Ovary (tissue), 3 donors: ENCODE data around the gene PRPS1L1.

Experiments used
- EP300 ChIP-seq: sonication (generic); formaldehyde crosslinking; IDR thresholded peaks from one replicate; pipeline ENCODE4 v1.6.1; 2017; ENCODE audit warnings: antibody characterized with exemption
- TF ChIP-seq, protein P1 (sequence below), 3 donors: fragments of 450-650 bp in 2 of 3; fragments of 200-600 bp in 1 of 3; IDR thresholded peaks; one replicate each; pipeline versions ENCODE4 v1.5.1 to v1.8.0; 2016 to 2022; ENCODE audit warnings: antibody characterized with exemption in 3 of 3, mild to moderate bottlenecking in 1 of 3
- donor health status: DM: no; HTN: no; CAD: no.

DNA sequence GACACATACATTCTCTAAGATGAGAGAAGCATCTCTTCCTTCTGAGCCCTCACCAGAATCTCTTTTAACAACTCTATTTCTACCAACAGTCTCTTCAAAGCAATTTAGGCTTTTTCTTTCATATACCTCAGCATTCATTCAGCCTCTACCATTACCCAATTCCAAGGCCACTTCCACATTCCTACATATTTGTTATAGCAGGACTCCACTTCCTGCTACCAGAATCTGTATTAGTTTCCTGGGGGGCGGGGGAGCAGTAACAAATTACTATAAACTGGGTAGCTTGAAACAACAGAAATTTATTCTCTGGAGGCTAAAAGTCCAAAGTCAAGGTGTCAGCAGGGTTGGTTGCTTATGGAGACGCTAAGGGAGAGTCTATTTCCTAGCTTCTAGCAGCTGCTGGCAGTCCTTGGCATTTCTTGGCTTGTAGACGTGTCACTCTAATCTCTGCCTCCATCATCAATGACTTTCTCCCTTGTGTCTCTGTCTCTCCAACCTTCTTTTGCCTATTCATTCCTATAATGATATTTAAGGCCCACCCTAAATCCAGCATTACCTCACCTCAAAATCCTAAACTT lies 7.4 kb downstream of the PRPS1L1 start:
- TF ChIP-seq, protein P1, sequence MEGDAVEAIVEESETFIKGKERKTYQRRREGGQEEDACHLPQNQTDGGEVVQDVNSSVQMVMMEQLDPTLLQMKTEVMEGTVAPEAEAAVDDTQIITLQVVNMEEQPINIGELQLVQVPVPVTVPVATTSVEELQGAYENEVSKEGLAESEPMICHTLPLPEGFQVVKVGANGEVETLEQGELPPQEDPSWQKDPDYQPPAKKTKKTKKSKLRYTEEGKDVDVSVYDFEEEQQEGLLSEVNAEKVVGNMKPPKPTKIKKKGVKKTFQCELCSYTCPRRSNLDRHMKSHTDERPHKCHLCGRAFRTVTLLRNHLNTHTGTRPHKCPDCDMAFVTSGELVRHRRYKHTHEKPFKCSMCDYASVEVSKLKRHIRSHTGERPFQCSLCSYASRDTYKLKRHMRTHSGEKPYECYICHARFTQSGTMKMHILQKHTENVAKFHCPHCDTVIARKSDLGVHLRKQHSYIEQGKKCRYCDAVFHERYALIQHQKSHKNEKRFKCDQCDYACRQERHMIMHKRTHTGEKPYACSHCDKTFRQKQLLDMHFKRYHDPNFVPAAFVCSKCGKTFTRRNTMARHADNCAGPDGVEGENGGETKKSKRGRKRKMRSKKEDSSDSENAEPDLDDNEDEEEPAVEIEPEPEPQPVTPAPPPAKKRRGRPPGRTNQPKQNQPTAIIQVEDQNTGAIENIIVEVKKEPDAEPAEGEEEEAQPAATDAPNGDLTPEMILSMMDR (IDR thresholded peaks at IDR 0.05): no peak
- no peak for TF ChIP-seq EP300
